CD4-positive, alpha-beta memory T cell (primary cell): ENCODE measurements around the gene ZNF76. TPM values are rescaled to one million over a fixed set of nuclear protein-coding genes. Genes with fewer than 3 reads are reported as not detected.
A peak's percentile ranks its signal among the peaks of the same experiment; 100 is the strongest.

Experiments
- CTCF ChIA-PET: fragments of 350-600 bp; sonication (Branson Sonifier 250); formaldehyde crosslinking; loops from one replicate; lab custom pipeline; 2021; ENCODE audit warnings: inconsistent platforms; ENCODE audit not compliant: partially characterized antibody; lab: Charles Lee
- POLR2A ChIA-PET: fragments of 350-600 bp; sonication (Branson Sonifier 250); formaldehyde crosslinking; loops from one replicate; lab custom pipeline; 2021; ENCODE audit not compliant: partially characterized antibody; lab: Charles Lee
- DNase-seq, 5 donors: peaks; one replicate each; pipeline versions ENCODE4 v3.0.0 to v3.0.0-alpha.2; 2020 to 2022; ENCODE audit warnings: mixed read lengths in 1 of 5
- H3K27ac ChIP-seq: one replicate; pipeline ENCODE4 v1.7.0; 2013; ENCODE audit warnings: low read depth, low read length
- H3K27me3 ChIP-seq: 2 replicates; pipeline ENCODE4 v1.7.0; 2013; ENCODE audit warnings: mild to moderate bottlenecking, low read length, moderate library complexity; ENCODE audit not compliant: insufficient read depth
- H3K36me3 ChIP-seq: 2 replicates; pipeline ENCODE4 v1.7.0; 2013; ENCODE audit warnings: mild to moderate bottlenecking, low read length, moderate library complexity; ENCODE audit not compliant: insufficient read depth
- H3K4me1 ChIP-seq: 2 replicates; pipeline ENCODE4 v1.7.0; 2013; ENCODE audit warnings: mild to moderate bottlenecking, low read length, moderate library complexity; ENCODE audit not compliant: insufficient read depth
- H3K4me3 ChIP-seq, 2 donors: one replicate each; pipeline ENCODE4 v1.7.0; 2013; ENCODE audit warnings: low read length in 2 of 2, mild to moderate bottlenecking in 1 of 2
- H3K9me3 ChIP-seq, 2 donors: one replicate each; pipeline ENCODE4 v1.7.0; 2013; ENCODE audit warnings: low read length in 2 of 2, control low read depth in 1 of 2; ENCODE audit not compliant: control insufficient read depth in 1 of 2
- H3K27ac Mint-ChIP-seq, 7 donors: one replicate each; pipeline ENCODE4 v1.8.0; 2020 to 2021; ENCODE audit warnings: mixed read lengths in 7 of 7, mild to moderate bottlenecking in 6 of 7, inconsistent platforms in 3 of 7, moderate library complexity in 3 of 7
- H3K27me3 Mint-ChIP-seq, 2 donors: one replicate each; pipeline ENCODE4 v1.8.0; 2020 to 2021; ENCODE audit warnings: mixed read lengths in 2 of 2
- H3K36me3 Mint-ChIP-seq, 2 donors: one replicate each; pipeline ENCODE4 v1.8.0; 2020 to 2021; ENCODE audit warnings: mixed read lengths in 2 of 2, inconsistent platforms in 1 of 2, mild to moderate bottlenecking in 1 of 2
- H3K4me1 Mint-ChIP-seq, 4 donors: one replicate each; pipeline ENCODE4 v1.8.0; 2020 to 2021; ENCODE audit warnings: mixed read lengths in 4 of 4, mild to moderate bottlenecking in 1 of 4
- H3K4me3 Mint-ChIP-seq, 8 donors: one replicate each; pipeline ENCODE4 v1.8.0; 2020 to 2021; ENCODE audit warnings: mixed read lengths in 8 of 8, mild to moderate bottlenecking in 7 of 8, moderate library complexity in 6 of 8, inconsistent platforms in 3 of 8
- H3K9me3 Mint-ChIP-seq, 8 donors: one replicate each; pipeline ENCODE4 v1.8.0; 2020 to 2021; ENCODE audit warnings: mixed read lengths in 8 of 8, mild to moderate bottlenecking in 5 of 8, inconsistent platforms in 3 of 8, moderate library complexity in 1 of 8
- intact Hi-C: fragments of 100-400 bp; cut with micrococcal nuclease; formaldehyde crosslinking; loops from one replicate; pipeline ENCODE4 v1.15.1; 2023
- polyA plus RNA-seq, 2 donors: library from polyadenylated mRNA; unstranded; fragments of 300-500 nt; fragmentation: Illumina TruSeq; gene quantifications; one replicate each; pipeline ENCODE4 v1.2.3, GENCODE V29; 2021
- total RNA-seq, 2 experiments: library from RNA; stranded (reverse); gene quantifications; one replicate each; pipeline ENCODE4 v1.2.3, GENCODE V29; 2021

Gene ZNF76
- total and polyA plus RNA-seq, 4 experiments from 2014 or later: 26.3 to 106 (median 64.5) TPM

GRCh38 chr6:35258336-35258735 is 1.2 kb upstream of the ZNF76 start:
- Histone ChIP-seq H3K27ac (peak overlapping the region; percentile 92), H3K4me1 (peaks cover 46% of the 10 kb centered on the region), H3K27me3 (no peaks in the 10 kb centered on the region), H3K9me3 (no peaks in the 10 kb centered on the region), H3K4me3 (peak overlapping the region; percentile 76 to 94), H3K36me3 (no peaks in the 10 kb centered on the region)
- ChIA-PET CTCF (interaction anchor here (0.9 to 3.6 kb wide), 4 partner anchors 10 to 210 kb away, joined by 3 to 29 read pairs (median 5); partner anchors contain the start of gene RPL10A), POLR2A (interaction anchor here (1.1 to 1.9 kb wide), 8 partner anchors 8 to 210 kb away, joined by 3 to 13 read pairs (median 6); partner anchors contain the start of gene RPL10A)
- Mint-ChIP-seq H3K9me3 (peaks cover 0 to 2% (median 0%) of the 10 kb centered on the region in 8 donors), H3K27ac (peak overlapping the region; percentile 94 to 100 (median 99)), H3K4me3 (peak overlapping the region; percentile 93 to 100 (median 98)), H3K36me3 (peaks cover 0 to 12% of the 10 kb centered on the region in 2 donors), H3K27me3 (no peaks in the 10 kb centered on the region), H3K4me1 (peaks cover 31 to 47% (median 42%) of the 10 kb centered on the region in 4 donors)
- peak in 1 of 5 donors; percentile 5 for DNase-seq
- intact Hi-C loops: loop anchor here (10.0 kb wide), 1 partner anchor 374 kb away; the partner anchor contains the start of genes ANKS1A and TAF11

GRCh38 chr6:35258858-35259193 is 709 bp upstream of the ZNF76 start:
- H3K36me3 ChIP-seq: no peaks in the 10 kb centered on the region
- H3K4me3 ChIP-seq: peak overlapping the region; percentile 76 to 94
- H3K36me3 Mint-ChIP-seq: peaks cover 0 to 12% of the 10 kb centered on the region in 2 donors
- intact Hi-C loops: loop anchor here (10.0 kb wide), 1 partner anchor 374 kb away; the partner anchor contains the start of genes ANKS1A and TAF11
- H3K27me3 Mint-ChIP-seq: no peaks in the 10 kb centered on the region
- CTCF ChIA-PET: interaction anchor here (0.9 to 3.6 kb wide), 6 partner anchors 9 to 434 kb away, joined by 3 to 29 read pairs (median 4); partner anchors contain the start of genes DEF6 and RPL10A
- H3K27ac ChIP-seq: peak overlapping the region; percentile 92
- POLR2A ChIA-PET: interaction anchor here (0.7 to 1.9 kb wide), 15 partner anchors 8 to 1022 kb away, joined by 3 to 13 read pairs (median 4); partner anchors contain the start of genes HMGA1, RPL10A and TEAD3
- H3K9me3 Mint-ChIP-seq: peaks cover 0 to 2% (median 0%) of the 10 kb centered on the region in 8 donors
- H3K4me1 ChIP-seq: peaks cover 49% of the 10 kb centered on the region
- H3K4me3 Mint-ChIP-seq: peak overlapping the region; percentile 93 to 100 (median 98)
- H3K27ac Mint-ChIP-seq: peak overlapping the region; percentile 94 to 100 (median 99)
- no peak for DNase-seq
- no peaks in the 10 kb centered on the region for H3K27me3 ChIP-seq
- H3K4me1 Mint-ChIP-seq: peaks cover 32 to 52% (median 43%) of the 10 kb centered on the region in 4 donors
- H3K9me3 ChIP-seq: no peaks in the 10 kb centered on the region

- peaks cover 0 to 2% (median 0%) of the 10 kb centered on the region in 8 donors for H3K9me3 Mint-ChIP-seq
- peak; percentile 75 to 93 (median 80) for DNase-seq
- H3K4me3 ChIP-seq: peak overlapping the region; percentile 4 to 94
These were observed 534 bp downstream of the ZNF76 start for GRCh38 chr6:35259948-35260590.

GRCh38 chr6:35260591-35261570 is 1.3 kb downstream of the ZNF76 start:
- Mint-ChIP-seq H3K9me3 (peaks cover 0 to 2% (median 0%) of the 10 kb centered on the region in 8 donors), H3K27ac (peak overlapping the region; percentile 94 to 99 (median 97)), H3K4me1 (peaks cover 44 to 67% (median 55%) of the 10 kb centered on the region in 4 donors), H3K4me3 (peak overlapping the region; percentile 84 to 96 (median 91)), H3K27me3 (no peaks in the 10 kb centered on the region), H3K36me3 (peaks cover 0 to 12% of the 10 kb centered on the region in 2 donors)
- H3K27ac ChIP-seq: peak overlapping the region; percentile 92
- CTCF ChIA-PET: no interaction called here
- POLR2A ChIA-PET: interaction anchor here (1.6 kb wide), 1 partner anchor 207 kb away, joined by 6 read pairs; the partner anchor contains the start of gene RPL10A
- peak overlapping the region; percentile 4 to 94 for H3K4me3 ChIP-seq
- H3K27me3 ChIP-seq: no peaks in the 10 kb centered on the region
- intact Hi-C loops: no loop called here
- peaks cover 59% of the 10 kb centered on the region for H3K4me1 ChIP-seq
- H3K36me3 ChIP-seq: no peaks in the 10 kb centered on the region
- DNase-seq: no peak
- no peaks in the 10 kb centered on the region for H3K9me3 ChIP-seq

More at GRCh38 chr6:35259948-35260590, 534 bp downstream of the ZNF76 start:
- Histone ChIP-seq H3K36me3 (no peaks in the 10 kb centered on the region), H3K9me3 (no peaks in the 10 kb centered on the region), H3K27me3 (no peaks in the 10 kb centered on the region), H3K27ac (peak overlapping the region; percentile 92), H3K4me1 (peaks cover 59% of the 10 kb centered on the region)
- intact Hi-C loops: loop anchor here (10.0 kb wide), 1 partner anchor 375 kb away; the partner anchor contains the start of genes ANKS1A and TAF11
- Mint-ChIP-seq H3K4me3 (peak overlapping the region; percentile 84 to 96 (median 91)), H3K4me1 (peaks cover 40 to 62% (median 51%) of the 10 kb centered on the region in 4 donors), H3K27ac (peak overlapping the region; percentile 94 to 99 (median 97)), H3K36me3 (peaks cover 0 to 12% of the 10 kb centered on the region in 2 donors), H3K27me3 (no peaks in the 10 kb centered on the region)
- ChIA-PET POLR2A (interaction anchor here (1.0 to 1.9 kb wide), 11 partner anchors 9 to 208 kb away, joined by 3 to 13 read pairs (median 5); partner anchors contain the start of gene RPL10A), CTCF (interaction anchor here (1.0 to 3.6 kb wide), 4 partner anchors 8 to 433 kb away, joined by 3 to 29 read pairs (median 4); partner anchors contain the start of gene DEF6)

GRCh38 chr6:35262596-35262995 is 3.1 kb downstream of the ZNF76 start:
- no peak overlapping the region for H3K27ac ChIP-seq

DNA sequence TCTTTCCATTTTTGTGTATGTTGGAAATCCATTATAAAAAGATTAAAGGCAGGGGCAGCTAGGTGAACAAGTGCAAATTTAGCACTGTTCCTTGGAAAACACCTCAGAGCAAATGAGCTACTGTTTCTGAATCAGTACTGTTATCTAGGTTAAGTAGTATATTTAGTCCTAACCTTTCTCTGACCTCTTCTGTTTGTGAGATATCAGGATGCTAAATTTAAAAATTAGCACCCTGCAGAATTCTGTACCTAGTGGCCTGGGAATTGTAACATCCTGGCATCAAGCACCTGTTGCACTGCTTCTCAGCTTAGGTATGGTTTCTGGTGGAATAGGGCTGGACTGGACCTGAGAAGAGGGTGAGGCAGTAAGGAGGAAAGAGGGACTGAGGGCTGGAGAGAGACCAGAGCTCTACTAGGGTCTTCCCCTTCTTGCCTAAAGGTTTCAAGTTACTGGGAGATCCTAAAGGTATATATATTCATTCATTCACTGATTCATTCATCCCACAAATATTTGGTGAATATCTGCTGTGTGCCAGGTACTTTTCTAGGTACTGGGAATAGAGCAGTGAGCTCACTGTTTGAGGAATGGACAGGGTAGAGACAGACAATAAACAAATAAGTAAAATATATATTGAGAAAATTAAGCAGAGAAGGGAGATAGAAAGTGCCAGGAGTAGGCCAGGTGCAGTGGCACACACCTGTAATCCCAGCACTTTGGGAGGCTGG is 5.2 kb downstream of the ZNF76 start:
- peaks cover 46% of the 10 kb centered on the region for H3K4me1 ChIP-seq
- no peak overlapping the region for H3K4me3 ChIP-seq
- POLR2A ChIA-PET: interaction anchor here (1.0 kb wide), 1 partner anchor 508 kb away, joined by 3 read pairs; no protein-coding TSS in a partner anchor
- H3K27me3 ChIP-seq: no peaks in the 10 kb centered on the region
- CTCF ChIA-PET: no interaction called here
- Mint-ChIP-seq H3K27ac (peak overlapping the region in 4 of 7 donors; percentile 6 to 59 (median 34)), H3K36me3 (peaks cover 4 to 10% of the 10 kb centered on the region in 2 donors), H3K27me3 (no peaks in the 10 kb centered on the region), H3K4me3 (no peak overlapping the region), H3K9me3 (peaks cover 0 to 2% (median 0%) of the 10 kb centered on the region in 8 donors), H3K4me1 (peaks cover 42 to 63% (median 55%) of the 10 kb centered on the region in 4 donors)
- intact Hi-C loops: no loop called here
- no peak overlapping the region for H3K27ac ChIP-seq
- no peaks in the 10 kb centered on the region for H3K9me3 ChIP-seq
- no peak for DNase-seq
- no peaks in the 10 kb centered on the region for H3K36me3 ChIP-seq

More at GRCh38 chr6:35262596-35262995, 3.1 kb downstream of the ZNF76 start:
- Histone ChIP-seq H3K4me1 (peaks cover 59% of the 10 kb centered on the region), H3K9me3 (no peaks in the 10 kb centered on the region), H3K36me3 (no peaks in the 10 kb centered on the region), H3K27me3 (no peaks in the 10 kb centered on the region), H3K4me3 (no peak overlapping the region)
- no peak for DNase-seq
- no peaks in the 10 kb centered on the region for H3K27me3 Mint-ChIP-seq
- ChIA-PET POLR2A (no interaction called here), CTCF (no interaction called here)
- peaks cover 0 to 2% (median 0%) of the 10 kb centered on the region in 8 donors for H3K9me3 Mint-ChIP-seq
- H3K27ac Mint-ChIP-seq: peak overlapping the region in 6 of 7 donors; percentile 13 to 99 (median 73)
- peak overlapping the region in 2 of 8 donors; percentile 32 to 52 for H3K4me3 Mint-ChIP-seq
- H3K4me1 Mint-ChIP-seq: peaks cover 45 to 68% (median 57%) of the 10 kb centered on the region in 4 donors
- intact Hi-C loops: no loop called here
- peaks cover 2 to 12% of the 10 kb centered on the region in 2 donors for H3K36me3 Mint-ChIP-seq
